Liver (tissue), 9 donors: ENCODE measurements around the gene SERPINE2. TPM values are rescaled to one million over a fixed set of nuclear protein-coding genes. Genes with fewer than 3 reads are reported as not detected.

Experiments used
- DNase-seq: peaks from one replicate; pipeline ENCODE4 v3.0.0-alpha.2; 2017; ENCODE audit warnings: low spot score
- H3K27ac ChIP-seq, 2 donors: one replicate each; pipeline ENCODE4 v1.7.0; 2013; ENCODE audit warnings: inconsistent platforms in 2 of 2, low read length in 2 of 2, control low read depth in 1 of 2, low read depth in 1 of 2, mild to moderate bottlenecking in 1 of 2
- H3K27me3 ChIP-seq, 4 donors: one replicate each; pipeline versions ENCODE4 v1.6.1 to v1.7.0; 2013; ENCODE audit warnings: low read length in 3 of 4, inconsistent platforms in 1 of 4, mild to moderate bottlenecking in 1 of 4, moderate library complexity in 1 of 4; ENCODE audit not compliant: control insufficient read depth in 4 of 4, insufficient read depth in 4 of 4
- H3K36me3 ChIP-seq, 4 donors: one replicate each; pipeline versions ENCODE4 v1.6.1 to v1.7.0; 2013; ENCODE audit warnings: low read length in 3 of 4, mild to moderate bottlenecking in 3 of 4, low read depth in 1 of 4, moderate library complexity in 1 of 4; ENCODE audit not compliant: control insufficient read depth in 4 of 4, insufficient read depth in 3 of 4
- H3K4me1 ChIP-seq, 4 donors: one replicate each; pipeline versions ENCODE4 v1.6.1 to v1.7.0; 2013; ENCODE audit warnings: low read length in 3 of 4, mild to moderate bottlenecking in 3 of 4, moderate library complexity in 1 of 4; ENCODE audit not compliant: control insufficient read depth in 4 of 4, insufficient read depth in 4 of 4
- H3K4me3 ChIP-seq, 3 donors: one replicate each; pipeline versions ENCODE4 v1.6.1 to v1.7.0; 2013; ENCODE audit warnings: low read length in 3 of 3, control low read depth in 1 of 3, low read depth in 1 of 3, mild to moderate bottlenecking in 1 of 3
- H3K9ac ChIP-seq, 2 donors: one replicate each; pipeline ENCODE4 v1.7.0; 2013; ENCODE audit warnings: low read length in 2 of 2, mild to moderate bottlenecking in 2 of 2, moderate library complexity in 2 of 2, control low read depth in 1 of 2, low read depth in 1 of 2
- H3K9me3 ChIP-seq, 4 donors: one replicate each; pipeline versions ENCODE4 v1.6.1 to v1.7.0; 2013; ENCODE audit warnings: low read length in 3 of 4; ENCODE audit not compliant: control insufficient read depth in 4 of 4
- ATF3 ChIP-seq: IDR thresholded peaks from 2 replicates; pipeline ENCODE4 v1.6.1; 2016; ENCODE audit warnings: antibody characterized with exemption
- EGR1 ChIP-seq, 2 donors: IDR thresholded peaks; 2 replicates each; pipeline ENCODE4 v1.6.1; 2016 to 2018; ENCODE audit warnings: antibody characterized with exemption in 2 of 2, low read depth in 2 of 2
- FOXA1 ChIP-seq: IDR thresholded peaks from 2 replicates; pipeline ENCODE4 v1.6.1; 2016; ENCODE audit warnings: antibody characterized with exemption
- FOXA2 ChIP-seq: IDR thresholded peaks from 2 replicates; pipeline ENCODE4 v1.6.1; 2016; ENCODE audit warnings: antibody characterized with exemption
- GABPA ChIP-seq, 2 donors: IDR thresholded peaks in 1 of 2; conservative IDR thresholded peaks in 1 of 2; 2 replicates each; pipeline ENCODE4 v1.6.1; 2016; ENCODE audit warnings: antibody characterized with exemption in 2 of 2, mild to moderate bottlenecking in 1 of 2, moderate library complexity in 1 of 2
- HNF4A ChIP-seq, 2 donors: conservative IDR thresholded peaks; 2 replicates each; pipeline ENCODE4 v1.6.1; 2016; ENCODE audit warnings: antibody characterized with exemption in 2 of 2, mild to moderate bottlenecking in 2 of 2
- HNF4G ChIP-seq: IDR thresholded peaks from 2 replicates; pipeline ENCODE4 v1.6.1; 2016; ENCODE audit warnings: antibody characterized with exemption
- JUND ChIP-seq, 2 donors: IDR thresholded peaks; 2 replicates each; pipeline ENCODE4 v1.6.1; 2016; ENCODE audit warnings: antibody characterized with exemption in 2 of 2
- NR2F2 ChIP-seq: IDR thresholded peaks from 2 replicates; pipeline ENCODE4 v1.6.1; 2016; ENCODE audit warnings: antibody characterized with exemption
- RAD21 ChIP-seq, 2 donors: IDR thresholded peaks; 2 replicates each; pipeline ENCODE4 v1.6.1; 2016; ENCODE audit warnings: antibody characterized with exemption in 2 of 2, mild to moderate bottlenecking in 2 of 2
- RXRA ChIP-seq, 2 donors: IDR thresholded peaks; 2 replicates each; pipeline ENCODE4 v1.6.1; 2017 to 2018; ENCODE audit warnings: antibody characterized with exemption in 2 of 2, mild to moderate bottlenecking in 1 of 2
- SP1 ChIP-seq: IDR thresholded peaks from 2 replicates; pipeline ENCODE4 v1.6.1; 2018; ENCODE audit warnings: antibody characterized with exemption, mild to moderate bottlenecking
- TAF1 ChIP-seq: conservative IDR thresholded peaks from 2 replicates; pipeline ENCODE4 v1.6.1; 2016; ENCODE audit warnings: antibody characterized with exemption, mild to moderate bottlenecking
- YY1 ChIP-seq: IDR thresholded peaks from 2 replicates; pipeline ENCODE4 v1.6.1; 2016; ENCODE audit warnings: antibody characterized with exemption, mild to moderate bottlenecking
- WGBS: extraction: QIAGEN DNeasy Blood & Tissue Kit; methylation state at CpG from one replicate; pipeline ENCODE4 v1.1.7; 2013; 5-methylcytosine and 5-hydroxymethylcytosine counted together
- polyA plus RNA-seq, 2 donors: library from polyadenylated mRNA; stranded (reverse) in 1 of 2; unstranded in 1 of 2; fragments of 200-250 nt in 1 of 2; fragments of >200 nt in 1 of 2; fragmentation: Nextera tagmentation in 1 of 2; extraction: Ambion mirVana in 1 of 2; gene quantifications; one replicate each; pipeline versions ENCODE4 v1.2.1 to v1.2.3, GENCODE V29; 2013 to 2015
- total RNA-seq, 2 donors: library from RNA; depleted of rRNA; stranded (reverse); fragments of >200 nt; gene quantifications; one replicate each; pipeline ENCODE4 v1.2.3, GENCODE V29; 2014
- TF ChIP-seq, protein P1 (sequence below): IDR thresholded peaks from 2 replicates; pipeline ENCODE4 v1.6.1; 2016; ENCODE audit warnings: antibody characterized with exemption
- TF ChIP-seq, protein P2 (sequence below): IDR thresholded peaks from 2 replicates; pipeline ENCODE4 v1.6.1; 2016; ENCODE audit warnings: antibody characterized with exemption, mild to moderate bottlenecking
- TF ChIP-seq, protein P3 (sequence below): IDR thresholded peaks from 2 replicates; pipeline ENCODE4 v1.6.1; 2016; ENCODE audit warnings: antibody characterized with exemption
- TF ChIP-seq, protein P4 (sequence below): fragments of 150-350 bp; IDR thresholded peaks from 2 replicates; pipeline ENCODE4 v1.5.1; 2017; ENCODE audit warnings: improper control_type of control experiment, low read depth, low read length; ENCODE audit not compliant: missing input control
- donor health status: healthy.
- donor health status: healthy.
- donor health status: healthy.
- donor health status: healthy.
- donor health status: healthy.

Gene SERPINE2
- total and polyA plus RNA-seq, 4 donors: 0.92 to 4.8 (median 2.3) TPM

DNA sequence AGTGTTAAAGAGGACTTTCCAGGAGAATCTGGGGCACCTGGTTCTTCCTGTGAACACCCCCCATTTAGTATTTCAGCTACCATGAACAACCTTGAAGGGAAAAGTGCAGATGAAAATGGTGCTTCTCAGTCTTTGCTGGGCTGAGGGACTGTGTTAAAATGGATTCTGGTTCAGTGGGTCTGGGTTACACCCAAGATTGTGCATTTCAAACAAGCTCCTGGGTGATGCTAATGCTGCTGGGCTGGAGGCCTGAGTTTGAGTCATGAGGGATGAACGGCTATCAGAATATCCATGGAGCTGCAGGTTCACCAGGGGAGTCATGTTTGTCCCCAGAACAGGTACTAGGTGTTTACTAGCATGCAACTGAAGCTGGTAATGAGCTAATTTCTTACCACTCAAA is 57.8 kb downstream of the SERPINE2 start:
- WGBS: 91% methylated on average over 1 of the region's 1 CpG
- TF ChIP-seq SP1 (no peak), GABPA (IDR thresholded peaks at IDR 0.05 in 1 of 2, conservative IDR thresholded peaks at IDR 0.05 in 1 of 2) (no peak), TAF1 (no peak), RXRA (IDR thresholded peaks at IDR 0.05) (no peak), RAD21 (IDR thresholded peaks at IDR 0.05) (no peak), FOXA2 (no peak), NR2F2 (no peak)
- TF ChIP-seq, protein P1, sequence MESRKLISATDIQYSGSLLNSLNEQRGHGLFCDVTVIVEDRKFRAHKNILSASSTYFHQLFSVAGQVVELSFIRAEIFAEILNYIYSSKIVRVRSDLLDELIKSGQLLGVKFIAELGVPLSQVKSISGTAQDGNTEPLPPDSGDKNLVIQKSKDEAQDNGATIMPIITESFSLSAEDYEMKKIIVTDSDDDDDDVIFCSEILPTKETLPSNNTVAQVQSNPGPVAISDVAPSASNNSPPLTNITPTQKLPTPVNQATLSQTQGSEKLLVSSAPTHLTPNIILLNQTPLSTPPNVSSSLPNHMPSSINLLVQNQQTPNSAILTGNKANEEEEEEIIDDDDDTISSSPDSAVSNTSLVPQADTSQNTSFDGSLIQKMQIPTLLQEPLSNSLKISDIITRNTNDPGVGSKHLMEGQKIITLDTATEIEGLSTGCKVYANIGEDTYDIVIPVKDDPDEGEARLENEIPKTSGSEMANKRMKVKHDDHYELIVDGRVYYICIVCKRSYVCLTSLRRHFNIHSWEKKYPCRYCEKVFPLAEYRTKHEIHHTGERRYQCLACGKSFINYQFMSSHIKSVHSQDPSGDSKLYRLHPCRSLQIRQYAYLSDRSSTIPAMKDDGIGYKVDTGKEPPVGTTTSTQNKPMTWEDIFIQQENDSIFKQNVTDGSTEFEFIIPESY: no peak
- Histone ChIP-seq H3K9me3 (no peaks in the 10 kb centered on the region), H3K4me1 (no peaks in the 10 kb centered on the region), H3K27me3 (no peaks in the 10 kb centered on the region), H3K36me3 (no peaks in the 10 kb centered on the region), H3K4me3 (no peak overlapping the region), H3K27ac (no peak overlapping the region), H3K9ac (no peak overlapping the region)
- DNase-seq: no peak

GRCh38 chr2:223980803-223981202 is 58.3 kb downstream of the SERPINE2 start:
- H3K27ac ChIP-seq: no peak overlapping the region
- no peak overlapping the region for H3K9ac ChIP-seq
- TF ChIP-seq, protein P2, sequence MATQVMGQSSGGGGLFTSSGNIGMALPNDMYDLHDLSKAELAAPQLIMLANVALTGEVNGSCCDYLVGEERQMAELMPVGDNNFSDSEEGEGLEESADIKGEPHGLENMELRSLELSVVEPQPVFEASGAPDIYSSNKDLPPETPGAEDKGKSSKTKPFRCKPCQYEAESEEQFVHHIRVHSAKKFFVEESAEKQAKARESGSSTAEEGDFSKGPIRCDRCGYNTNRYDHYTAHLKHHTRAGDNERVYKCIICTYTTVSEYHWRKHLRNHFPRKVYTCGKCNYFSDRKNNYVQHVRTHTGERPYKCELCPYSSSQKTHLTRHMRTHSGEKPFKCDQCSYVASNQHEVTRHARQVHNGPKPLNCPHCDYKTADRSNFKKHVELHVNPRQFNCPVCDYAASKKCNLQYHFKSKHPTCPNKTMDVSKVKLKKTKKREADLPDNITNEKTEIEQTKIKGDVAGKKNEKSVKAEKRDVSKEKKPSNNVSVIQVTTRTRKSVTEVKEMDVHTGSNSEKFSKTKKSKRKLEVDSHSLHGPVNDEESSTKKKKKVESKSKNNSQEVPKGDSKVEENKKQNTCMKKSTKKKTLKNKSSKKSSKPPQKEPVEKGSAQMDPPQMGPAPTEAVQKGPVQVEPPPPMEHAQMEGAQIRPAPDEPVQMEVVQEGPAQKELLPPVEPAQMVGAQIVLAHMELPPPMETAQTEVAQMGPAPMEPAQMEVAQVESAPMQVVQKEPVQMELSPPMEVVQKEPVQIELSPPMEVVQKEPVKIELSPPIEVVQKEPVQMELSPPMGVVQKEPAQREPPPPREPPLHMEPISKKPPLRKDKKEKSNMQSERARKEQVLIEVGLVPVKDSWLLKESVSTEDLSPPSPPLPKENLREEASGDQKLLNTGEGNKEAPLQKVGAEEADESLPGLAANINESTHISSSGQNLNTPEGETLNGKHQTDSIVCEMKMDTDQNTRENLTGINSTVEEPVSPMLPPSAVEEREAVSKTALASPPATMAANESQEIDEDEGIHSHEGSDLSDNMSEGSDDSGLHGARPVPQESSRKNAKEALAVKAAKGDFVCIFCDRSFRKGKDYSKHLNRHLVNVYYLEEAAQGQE: no peak
- TF ChIP-seq HNF4A (conservative IDR thresholded peaks at IDR 0.05) (no peak), JUND (IDR thresholded peaks at IDR 0.05) (no peak), ATF3 (no peak), NR2F2 (no peak), FOXA2 (no peak), EGR1 (IDR thresholded peaks at IDR 0.05; ENCODE audit: low read depth in 2 of 2) (no peak), RXRA (IDR thresholded peaks at IDR 0.05) (no peak), SP1 (no peak), HNF4G (no peak), GABPA (IDR thresholded peaks at IDR 0.05 in 1 of 2, conservative IDR thresholded peaks at IDR 0.05 in 1 of 2) (no peak), FOXA1 (no peak), TAF1 (no peak), RAD21 (IDR thresholded peaks at IDR 0.05) (no peak), YY1 (no peak)
- TF ChIP-seq, protein P3, sequence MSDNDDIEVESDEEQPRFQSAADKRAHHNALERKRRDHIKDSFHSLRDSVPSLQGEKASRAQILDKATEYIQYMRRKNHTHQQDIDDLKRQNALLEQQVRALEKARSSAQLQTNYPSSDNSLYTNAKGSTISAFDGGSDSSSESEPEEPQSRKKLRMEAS: no peak
- TF ChIP-seq, protein P4, sequence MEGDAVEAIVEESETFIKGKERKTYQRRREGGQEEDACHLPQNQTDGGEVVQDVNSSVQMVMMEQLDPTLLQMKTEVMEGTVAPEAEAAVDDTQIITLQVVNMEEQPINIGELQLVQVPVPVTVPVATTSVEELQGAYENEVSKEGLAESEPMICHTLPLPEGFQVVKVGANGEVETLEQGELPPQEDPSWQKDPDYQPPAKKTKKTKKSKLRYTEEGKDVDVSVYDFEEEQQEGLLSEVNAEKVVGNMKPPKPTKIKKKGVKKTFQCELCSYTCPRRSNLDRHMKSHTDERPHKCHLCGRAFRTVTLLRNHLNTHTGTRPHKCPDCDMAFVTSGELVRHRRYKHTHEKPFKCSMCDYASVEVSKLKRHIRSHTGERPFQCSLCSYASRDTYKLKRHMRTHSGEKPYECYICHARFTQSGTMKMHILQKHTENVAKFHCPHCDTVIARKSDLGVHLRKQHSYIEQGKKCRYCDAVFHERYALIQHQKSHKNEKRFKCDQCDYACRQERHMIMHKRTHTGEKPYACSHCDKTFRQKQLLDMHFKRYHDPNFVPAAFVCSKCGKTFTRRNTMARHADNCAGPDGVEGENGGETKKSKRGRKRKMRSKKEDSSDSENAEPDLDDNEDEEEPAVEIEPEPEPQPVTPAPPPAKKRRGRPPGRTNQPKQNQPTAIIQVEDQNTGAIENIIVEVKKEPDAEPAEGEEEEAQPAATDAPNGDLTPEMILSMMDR: no peak
- TF ChIP-seq, protein P1: no peak
- H3K27me3 ChIP-seq: no peaks in the 10 kb centered on the region
- no peaks in the 10 kb centered on the region for H3K4me1 ChIP-seq
- H3K36me3 ChIP-seq: no peaks in the 10 kb centered on the region
- 92% methylated on average over 4 of the region's 4 CpGs for WGBS
- DNase-seq: no peak
- H3K9me3 ChIP-seq: no peaks in the 10 kb centered on the region
- no peak overlapping the region for H3K4me3 ChIP-seq
